Immature natural killer cell (primary cell): Measurements from ENCODE around the gene AOAH. TPM values are rescaled to one million over a fixed set of nuclear protein-coding genes. Genes with fewer than 3 reads are reported as not detected.

Source experiments
- DNase-seq, 3 donors: peaks; one replicate each; pipeline ENCODE4 v3.0.0; 2022; ENCODE audit warnings: mixed read lengths in 1 of 3
- H3K27ac Mint-ChIP-seq, 6 donors: one replicate each; pipeline ENCODE4 v1.8.0; 2020; ENCODE audit warnings: mixed read lengths in 6 of 6, mild to moderate bottlenecking in 5 of 6, inconsistent platforms in 4 of 6, moderate library complexity in 3 of 6
- H3K27me3 Mint-ChIP-seq, 3 donors: one replicate each; pipeline ENCODE4 v1.8.0; 2020 to 2021; ENCODE audit warnings: low read depth in 3 of 3, mild to moderate bottlenecking in 3 of 3, mixed read lengths in 3 of 3, moderate library complexity in 3 of 3, inconsistent platforms in 1 of 3
- H3K36me3 Mint-ChIP-seq, 3 donors: one replicate each; pipeline ENCODE4 v1.8.0; 2020; ENCODE audit warnings: mixed read lengths in 3 of 3, inconsistent platforms in 2 of 3, mild to moderate bottlenecking in 2 of 3
- H3K4me1 Mint-ChIP-seq, 2 donors: one replicate each; pipeline ENCODE4 v1.8.0; 2020; ENCODE audit warnings: inconsistent platforms in 2 of 2, mild to moderate bottlenecking in 2 of 2, mixed read lengths in 2 of 2, moderate library complexity in 1 of 2
- H3K4me3 Mint-ChIP-seq, 5 donors: one replicate each; pipeline ENCODE4 v1.8.0; 2020; ENCODE audit warnings: mild to moderate bottlenecking in 5 of 5, mixed read lengths in 5 of 5, inconsistent platforms in 3 of 5, moderate library complexity in 3 of 5
- H3K9me3 Mint-ChIP-seq, 6 donors: one replicate each; pipeline ENCODE4 v1.8.0; 2020; ENCODE audit warnings: mild to moderate bottlenecking in 6 of 6, mixed read lengths in 6 of 6, inconsistent platforms in 4 of 6, moderate library complexity in 3 of 6
- polyA plus RNA-seq, 3 donors: library from polyadenylated mRNA; unstranded; fragments of 300-500 nt; fragmentation: Illumina TruSeq; gene quantifications; one replicate each; pipeline ENCODE4 v1.2.3, GENCODE V29; 2021

Gene AOAH
- polyA plus RNA-seq, 3 donors from 2014 or later: 288 to 385 (median 331) TPM

- peaks cover 78 to 94% of the 10 kb centered on the region in 2 donors for H3K4me1 Mint-ChIP-seq
- H3K27ac Mint-ChIP-seq: peak overlapping the region; percentile 78 to 97 (median 95)
- DNase-seq: peak; percentile 32 to 59 (median 40)
- H3K36me3 Mint-ChIP-seq: peaks cover 10 to 35% (median 30%) of the 10 kb centered on the region in 3 donors
- no peaks in the 10 kb centered on the region for H3K9me3 Mint-ChIP-seq
- H3K27me3 Mint-ChIP-seq: peaks cover 0 to 5% (median 5%) of the 10 kb centered on the region in 3 donors
- H3K4me3 Mint-ChIP-seq: peak overlapping the region; percentile 28 to 77 (median 65)
Observed at GRCh38 chr7:36677769-36678437, 46.4 kb downstream of the AOAH start.

- no peak overlapping the region for H3K4me3 Mint-ChIP-seq
- H3K27me3 Mint-ChIP-seq: peaks cover 0 to 7% (median 5%) of the 10 kb centered on the region in 3 donors
- no peaks in the 10 kb centered on the region for H3K9me3 Mint-ChIP-seq
- no peak for DNase-seq
- H3K27ac Mint-ChIP-seq: peak overlapping the region; percentile 31 to 86 (median 71)
- H3K4me1 Mint-ChIP-seq: peaks cover 82 to 97% of the 10 kb centered on the region in 2 donors
- H3K36me3 Mint-ChIP-seq: peaks cover 28 to 53% (median 42%) of the 10 kb centered on the region in 3 donors
Observed at GRCh38 chr7:36673703-36674102, 50.6 kb downstream of the AOAH start.

GRCh38 chr7:36671432-36671829 lies 52.9 kb downstream of the AOAH start:
- Mint-ChIP-seq H3K27ac (peak overlapping the region; percentile 70 to 91 (median 83)), H3K4me1 (peaks cover 78 to 97% of the 10 kb centered on the region in 2 donors)

GRCh38 chr7:36670585-36671431 lies 53.5 kb downstream of the AOAH start:
- no peaks in the 10 kb centered on the region for H3K9me3 Mint-ChIP-seq
- H3K27ac Mint-ChIP-seq: peak overlapping the region; percentile 70 to 97 (median 92)
- H3K4me3 Mint-ChIP-seq: peak overlapping the region; percentile 71 to 85 (median 75)
- H3K27me3 Mint-ChIP-seq: peaks cover 0 to 2% (median 0%) of the 10 kb centered on the region in 3 donors
- peak; percentile 67 to 74 (median 73) for DNase-seq
- H3K36me3 Mint-ChIP-seq: peaks cover 40 to 63% (median 52%) of the 10 kb centered on the region in 3 donors
- H3K4me1 Mint-ChIP-seq: peaks cover 72 to 97% of the 10 kb centered on the region in 2 donors

More at GRCh38 chr7:36671432-36671829, 52.9 kb downstream of the AOAH start:
- Mint-ChIP-seq H3K4me3 (no peak overlapping the region), H3K9me3 (no peaks in the 10 kb centered on the region), H3K36me3 (peaks cover 37 to 61% (median 55%) of the 10 kb centered on the region in 3 donors), H3K27me3 (peaks cover 0 to 2% (median 0%) of the 10 kb centered on the region in 3 donors)
- no peak for DNase-seq

GRCh38 chr7:36668750-36669149 lies 55.5 kb downstream of the AOAH start:
- H3K27me3 Mint-ChIP-seq: peaks cover 0 to 2% (median 0%) of the 10 kb centered on the region in 3 donors
- peaks cover 72 to 98% of the 10 kb centered on the region in 2 donors for H3K4me1 Mint-ChIP-seq
- H3K9me3 Mint-ChIP-seq: no peaks in the 10 kb centered on the region
- H3K4me3 Mint-ChIP-seq: peak overlapping the region; percentile 57 to 76 (median 71)
- peaks cover 50 to 71% (median 60%) of the 10 kb centered on the region in 3 donors for H3K36me3 Mint-ChIP-seq
- H3K27ac Mint-ChIP-seq: peak overlapping the region; percentile 70 to 94 (median 90)
- no peak for DNase-seq

GRCh38 chr7:36668080-36668479 lies 56.2 kb downstream of the AOAH start:
- H3K4me3 Mint-ChIP-seq: peak overlapping the region in 1 of 5 donors; percentile 75
- H3K9me3 Mint-ChIP-seq: no peaks in the 10 kb centered on the region
- H3K27me3 Mint-ChIP-seq: peaks cover 0 to 2% (median 0%) of the 10 kb centered on the region in 3 donors
- peaks cover 54 to 71% (median 59%) of the 10 kb centered on the region in 3 donors for H3K36me3 Mint-ChIP-seq
- H3K27ac Mint-ChIP-seq: peak overlapping the region; percentile 70 to 94 (median 90)
- DNase-seq: no peak
- H3K4me1 Mint-ChIP-seq: peaks cover 71 to 98% of the 10 kb centered on the region in 2 donors

GRCh38 chr7:36667007-36667745 lies 57.1 kb downstream of the AOAH start:
- DNase-seq: no peak
- H3K9me3 Mint-ChIP-seq: no peaks in the 10 kb centered on the region
- H3K36me3 Mint-ChIP-seq: peaks cover 51 to 65% (median 56%) of the 10 kb centered on the region in 3 donors
- peak overlapping the region; percentile 46 to 94 (median 80) for H3K27ac Mint-ChIP-seq
- peak overlapping the region in 1 of 5 donors; percentile 5 for H3K4me3 Mint-ChIP-seq
- peaks cover 77 to 100% of the 10 kb centered on the region in 2 donors for H3K4me1 Mint-ChIP-seq
- peaks cover 0 to 2% (median 0%) of the 10 kb centered on the region in 3 donors for H3K27me3 Mint-ChIP-seq

- peaks cover 32 to 56% (median 35%) of the 10 kb centered on the region in 3 donors for H3K36me3 Mint-ChIP-seq
- H3K27me3 Mint-ChIP-seq: peaks cover 0 to 2% (median 0%) of the 10 kb centered on the region in 3 donors
- H3K9me3 Mint-ChIP-seq: no peaks in the 10 kb centered on the region
- H3K4me3 Mint-ChIP-seq: no peak overlapping the region
- peaks cover 68 to 100% of the 10 kb centered on the region in 2 donors for H3K4me1 Mint-ChIP-seq
- H3K27ac Mint-ChIP-seq: peak overlapping the region; percentile 5 to 91 (median 84)
- DNase-seq: no peak
Observed at GRCh38 chr7:36663481-36663880, 60.8 kb downstream of the AOAH start.

GRCh38 chr7:36661135-36661840 lies 63.0 kb downstream of the AOAH start:
- H3K36me3 Mint-ChIP-seq: peaks cover 29 to 56% (median 33%) of the 10 kb centered on the region in 3 donors

GRCh38 chr7:36659638-36660341 lies 64.5 kb downstream of the AOAH start:
- H3K4me1 Mint-ChIP-seq: peaks cover 83 to 100% of the 10 kb centered on the region in 2 donors
- H3K9me3 Mint-ChIP-seq: no peaks in the 10 kb centered on the region
- peak overlapping the region; percentile 75 to 97 (median 93) for H3K27ac Mint-ChIP-seq
- H3K36me3 Mint-ChIP-seq: peaks cover 35 to 57% (median 36%) of the 10 kb centered on the region in 3 donors
- DNase-seq: no peak
- H3K4me3 Mint-ChIP-seq: peak overlapping the region in 1 of 5 donors; percentile 8
- peaks cover 0 to 2% (median 2%) of the 10 kb centered on the region in 3 donors for H3K27me3 Mint-ChIP-seq

More at GRCh38 chr7:36661135-36661840, 63.0 kb downstream of the AOAH start:
- Mint-ChIP-seq H3K9me3 (no peaks in the 10 kb centered on the region), H3K4me3 (peak overlapping the region in 1 of 5 donors; percentile 26), H3K4me1 (peaks cover 73 to 100% of the 10 kb centered on the region in 2 donors), H3K27ac (peak overlapping the region; percentile 74 to 91 (median 86)), H3K27me3 (peaks cover 0 to 2% (median 2%) of the 10 kb centered on the region in 3 donors)
- DNase-seq: no peak

- H3K27me3 Mint-ChIP-seq: peaks cover 0 to 2% (median 2%) of the 10 kb centered on the region in 3 donors
- no peak for DNase-seq
- peaks cover 83 to 100% of the 10 kb centered on the region in 2 donors for H3K4me1 Mint-ChIP-seq
- H3K4me3 Mint-ChIP-seq: peak overlapping the region in 1 of 5 donors; percentile 80
- H3K27ac Mint-ChIP-seq: peak overlapping the region; percentile 75 to 97 (median 93)
- no peaks in the 10 kb centered on the region for H3K9me3 Mint-ChIP-seq
- peaks cover 29 to 58% (median 33%) of the 10 kb centered on the region in 3 donors for H3K36me3 Mint-ChIP-seq
Observed at GRCh38 chr7:36659172-36659516, 65.2 kb downstream of the AOAH start.
